Vagina (tissue), 2 donors: ENCODE results near the gene PATJ.

Source experiments
- CTCF ChIP-seq, 3 experiments: fragments of 450-650 bp in 2 of 3; fragments of 200-600 bp in 1 of 3; sonication (generic) in 1 of 3; IDR thresholded peaks; one replicate each; pipeline ENCODE4 v1.5.1; 2017 to 2019; ENCODE audit warnings: antibody characterized with exemption in 3 of 3, mild to moderate bottlenecking in 2 of 3, moderate library complexity in 2 of 3
- POLR2A ChIP-seq, 2 donors: fragments of 450-650 bp; IDR thresholded peaks; one replicate each; pipeline ENCODE4 v1.6.1; 2017; ENCODE audit warnings: antibody characterized with exemption in 2 of 2, mild to moderate bottlenecking in 2 of 2, moderate library complexity in 2 of 2

- no peak for TF ChIP-seq CTCF (IDR thresholded peaks at IDR 0.05)
- TF ChIP-seq POLR2A (IDR thresholded peaks at IDR 0.05): no peak
Measured at GRCh38 chr1:61754545-61754944, 12.3 kb downstream of the PATJ start.
